NCI-H1694 treated with DMSO at 0.1 percent for 48 hours (cell line): ENCODE data around the gene ZNF618.
"Not testable (repeated sequence)": the region's sequence is repeated elsewhere in the genome, so short reads cannot be mapped to it uniquely, and the experiment has no call there.

Source experiments
- DNase-seq: peaks from one replicate; lab custom pipeline; 2025; lab: John Stamatoyannopoulos, UW

ZNF618 gene

DNA sequence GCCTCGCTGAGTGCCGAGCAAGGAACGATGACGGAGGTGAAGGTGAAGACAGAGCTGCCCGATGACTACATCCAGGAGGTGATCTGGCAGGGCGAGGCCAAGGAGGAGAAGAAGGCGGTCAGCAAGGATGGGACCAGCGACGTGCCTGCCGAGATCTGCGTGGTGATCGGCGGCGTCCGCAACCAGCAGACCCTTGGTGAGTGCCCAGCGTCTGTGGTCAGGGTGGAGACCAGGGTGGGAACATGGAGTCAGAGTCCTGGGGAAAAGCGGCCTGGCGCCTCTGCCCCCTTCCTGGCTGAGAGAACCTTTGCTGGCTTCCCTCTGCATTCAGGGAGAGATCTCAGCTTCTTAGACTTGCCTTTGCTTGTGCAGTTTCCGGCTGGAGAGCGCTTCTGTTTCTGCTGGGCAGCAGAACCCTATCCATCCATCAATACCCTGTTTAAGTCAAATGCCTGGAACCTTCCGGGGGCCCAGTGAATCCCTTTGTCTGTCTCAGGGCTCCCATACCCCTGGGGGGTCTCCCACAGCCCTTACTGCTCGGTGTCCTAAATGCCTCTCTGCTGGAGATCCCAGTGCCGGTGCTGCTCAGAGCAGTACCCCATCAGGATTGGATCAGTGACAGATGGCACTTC, 112.4 kb downstream of the ZNF618 start:
- no peak for DNase-seq

DNA sequence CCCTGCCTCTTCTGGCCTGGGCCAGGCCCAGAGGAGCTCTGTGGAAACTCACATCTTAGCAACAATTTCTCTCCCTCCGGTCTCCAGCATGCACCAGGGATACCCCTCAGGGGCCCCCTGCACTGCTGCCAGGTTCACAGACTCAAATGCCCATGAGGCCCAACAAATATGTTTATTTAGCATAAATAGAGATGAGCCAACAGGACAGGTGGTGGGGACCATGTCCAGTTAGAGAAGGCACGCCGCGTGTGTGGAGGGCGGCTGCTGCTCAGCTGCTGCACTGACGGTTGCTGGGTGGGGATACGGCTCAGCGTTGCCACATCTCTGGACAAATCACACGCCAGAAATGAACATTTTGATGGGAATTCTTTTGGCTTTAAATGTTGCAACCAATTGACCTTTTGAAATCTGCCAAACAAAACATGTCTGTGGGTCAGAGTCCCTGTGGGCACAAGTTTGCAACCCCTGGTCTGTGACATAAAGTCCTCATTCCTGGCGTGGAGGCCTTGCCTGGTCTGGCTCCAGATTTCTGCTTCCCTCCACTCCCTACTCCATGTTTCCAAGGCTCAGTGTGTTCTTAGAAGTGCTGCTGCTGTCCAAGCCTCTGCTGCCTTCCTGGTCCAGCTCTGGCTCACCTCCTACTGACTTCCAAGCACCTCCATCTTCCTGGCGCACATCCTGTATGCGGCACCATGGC, 113.1 kb downstream of the ZNF618 start:
- no peak for DNase-seq

DNA sequence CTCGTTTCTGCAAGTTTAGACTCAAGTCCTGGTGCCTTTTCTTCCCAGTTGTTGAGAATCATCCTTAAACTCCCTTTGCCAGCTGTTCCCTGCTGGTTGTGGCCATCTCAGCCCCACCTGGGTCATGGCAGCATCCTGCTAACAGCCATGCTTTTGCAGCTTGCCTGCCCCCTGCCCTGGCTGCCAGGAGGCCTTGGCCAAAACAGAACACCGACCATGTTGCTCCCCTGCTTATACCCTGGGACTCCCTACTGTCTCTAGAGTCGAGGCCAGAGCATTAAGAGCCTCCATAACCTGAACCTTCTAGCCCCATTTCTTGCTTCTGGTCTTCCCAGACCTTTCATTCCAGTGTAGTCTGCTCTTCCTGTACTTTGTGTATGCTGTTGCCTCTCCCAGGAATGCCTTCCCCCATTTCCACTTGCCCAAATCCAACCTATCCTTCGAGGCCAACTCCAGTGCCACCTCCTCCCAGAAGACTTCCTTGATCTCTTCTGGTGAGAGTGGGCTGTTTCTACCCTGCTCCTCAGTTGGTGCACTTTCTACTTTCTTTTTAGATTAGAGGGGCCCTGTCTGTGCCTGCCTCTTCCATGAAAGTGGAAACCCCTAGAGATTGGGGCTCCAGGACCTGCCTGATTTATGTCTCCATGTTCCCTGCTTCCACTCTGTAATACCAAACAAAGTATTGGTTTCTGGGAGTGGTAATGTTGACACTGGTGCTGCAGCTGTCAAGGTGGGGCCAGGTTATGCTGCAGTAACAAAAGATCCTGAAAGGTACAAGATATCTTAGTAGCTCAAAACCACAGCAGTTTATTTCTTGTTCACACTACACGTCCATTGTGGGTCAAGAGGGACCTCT, 113.8 kb downstream of the ZNF618 start:
- no peak for DNase-seq

DNA sequence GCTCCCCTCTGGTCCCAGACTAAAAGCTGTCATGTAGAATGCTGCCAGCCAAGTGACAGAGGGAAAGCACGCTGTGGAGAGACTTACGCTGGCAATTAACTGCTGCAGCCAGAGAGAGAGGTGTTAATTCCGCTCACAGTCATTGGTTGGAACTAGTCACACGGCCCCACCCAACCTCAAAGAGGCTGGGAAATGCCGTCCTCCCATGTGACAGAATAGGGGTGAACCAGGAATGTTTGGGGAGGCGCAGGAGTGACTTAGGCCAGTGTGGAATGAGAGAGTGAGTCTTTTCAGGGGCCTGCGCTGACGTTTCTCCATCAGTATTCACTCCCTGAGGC, 114.4 kb downstream of the ZNF618 start:
- DNase-seq = no peak

DNA sequence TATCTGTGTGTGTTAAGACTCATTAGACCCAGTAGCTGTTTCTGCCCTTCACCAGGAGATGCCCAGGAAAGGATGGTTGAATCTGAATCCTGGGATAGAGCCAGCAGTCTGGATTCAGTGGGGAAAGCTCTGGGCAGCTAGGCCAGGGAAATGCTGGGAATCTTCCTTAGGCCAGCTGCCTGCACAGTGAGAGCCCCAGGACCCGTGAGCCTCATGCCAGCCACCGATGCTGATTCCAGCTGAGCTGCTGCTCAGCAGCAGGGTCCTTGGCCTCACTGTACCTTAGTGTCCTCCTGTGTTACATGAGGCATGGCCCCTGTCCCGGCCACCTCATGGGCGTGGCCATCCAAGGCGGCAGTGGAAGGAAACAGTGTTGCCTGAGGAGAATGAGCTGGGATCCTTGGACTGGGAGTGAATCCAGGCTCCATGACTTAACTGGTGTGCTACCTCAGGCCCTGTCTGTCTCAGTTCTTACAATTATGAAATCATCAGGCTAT, 114.9 kb downstream of the ZNF618 start:
- DNase-seq = no peak

DNA sequence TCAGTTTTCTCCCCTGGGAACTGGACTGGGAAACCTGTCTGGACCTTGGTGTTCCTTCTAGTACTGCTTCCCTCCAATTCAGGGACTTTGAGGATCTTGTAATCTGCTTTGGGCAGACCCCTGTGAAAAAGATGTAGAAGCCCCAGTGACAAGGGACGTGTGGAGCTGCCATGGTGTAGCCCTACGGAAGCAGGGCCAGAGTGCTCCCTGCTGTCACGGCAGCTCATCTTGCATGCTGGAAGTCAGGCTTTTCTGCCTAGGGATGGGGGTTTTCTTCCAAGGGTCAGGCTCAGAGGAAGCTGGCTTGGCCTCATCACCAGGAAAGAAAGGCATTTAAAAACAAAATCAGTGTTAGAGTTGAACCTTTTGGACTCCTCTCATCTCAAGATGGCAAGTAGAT, 115.6 kb downstream of the ZNF618 start:
- DNase-seq = no peak

DNA sequence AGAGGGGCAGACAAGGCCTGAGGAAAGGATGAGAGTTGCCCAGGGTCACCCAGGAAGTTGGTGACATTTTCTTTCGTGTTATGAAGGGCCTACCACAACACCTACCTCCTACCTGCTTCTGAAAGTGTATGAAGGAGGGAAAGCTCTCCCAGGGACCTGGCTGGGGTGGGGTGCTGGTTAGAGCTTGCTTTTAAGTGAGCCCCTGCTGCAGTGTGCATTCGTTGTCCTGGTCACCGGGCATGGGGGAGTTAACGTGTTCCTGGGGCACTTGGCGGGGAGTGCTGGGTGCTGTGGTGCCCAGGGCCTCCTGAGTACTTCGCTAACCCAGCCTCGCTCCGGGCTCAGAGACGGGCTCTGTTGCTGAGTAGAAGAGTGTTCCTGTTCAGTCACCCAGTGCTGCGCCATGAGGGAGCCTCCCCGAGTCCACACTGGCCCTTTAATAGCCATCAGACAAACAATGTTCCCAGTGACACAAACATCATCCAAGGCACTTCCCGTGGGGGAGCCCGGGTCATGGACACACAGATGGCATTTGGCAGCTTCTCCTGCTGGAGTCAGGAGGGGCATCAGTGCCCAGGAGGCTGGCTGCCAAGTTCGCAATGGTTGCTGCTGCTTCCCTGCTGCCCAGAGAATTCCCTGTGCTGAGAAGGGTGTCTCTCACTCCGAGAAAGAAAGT, 116.3 kb downstream of the ZNF618 start:
- peak; percentile 65 for DNase-seq

DNA sequence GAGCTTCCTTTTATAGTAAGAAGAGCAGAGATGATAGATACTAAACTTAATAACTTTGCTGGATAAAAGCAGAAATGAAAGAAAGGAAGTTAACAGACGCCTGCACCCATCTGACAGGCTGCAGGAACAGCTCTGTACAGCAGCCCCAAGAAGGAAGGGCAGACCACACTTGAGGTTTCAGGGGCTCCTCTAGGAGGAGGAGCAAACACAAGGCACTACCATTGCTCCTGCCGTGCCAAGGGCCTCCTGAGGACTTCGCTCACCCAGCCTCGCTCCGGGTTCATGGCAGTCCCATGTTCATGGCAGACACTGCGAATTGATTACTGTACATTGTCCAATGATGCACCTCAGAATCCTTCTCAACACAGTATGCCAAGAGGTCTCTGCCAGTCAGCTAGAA, 116.9 kb downstream of the ZNF618 start:
- no peak for DNase-seq

DNA sequence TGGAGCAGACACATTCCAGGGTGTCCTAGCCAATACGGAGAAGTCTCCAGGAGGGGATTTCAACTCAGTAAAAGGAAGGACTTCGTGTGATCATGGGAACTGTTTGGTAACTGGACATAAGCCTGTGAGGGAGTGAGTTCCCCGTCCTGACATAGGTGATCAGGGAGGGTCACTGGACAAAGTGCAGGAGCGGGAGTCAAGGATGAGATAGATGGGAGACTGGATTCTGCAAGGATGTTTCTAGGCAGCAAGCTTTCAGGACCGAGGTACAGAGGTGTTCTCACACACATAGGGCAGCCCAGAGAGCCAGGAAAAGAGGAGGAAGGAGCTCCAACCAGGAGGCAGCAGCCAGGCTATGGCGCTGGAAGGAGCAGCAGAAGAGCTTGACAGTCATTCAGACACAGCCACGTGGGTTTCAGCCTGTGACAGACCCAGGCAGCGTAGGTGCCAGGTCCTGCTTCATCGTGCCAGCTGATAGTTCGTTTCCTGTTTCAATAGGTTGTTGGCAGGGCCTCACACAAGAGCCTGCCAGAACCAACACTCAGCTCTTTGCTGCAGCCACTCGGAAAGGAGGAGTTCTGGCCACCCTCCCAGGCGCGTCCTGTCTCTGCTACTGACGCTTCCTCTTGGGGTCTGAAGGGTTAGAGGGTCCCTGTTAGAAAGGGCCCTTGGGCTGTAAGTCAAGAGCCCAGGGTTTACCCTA, 117.9 kb downstream of the ZNF618 start:
- peak; percentile 91 for DNase-seq

DNA sequence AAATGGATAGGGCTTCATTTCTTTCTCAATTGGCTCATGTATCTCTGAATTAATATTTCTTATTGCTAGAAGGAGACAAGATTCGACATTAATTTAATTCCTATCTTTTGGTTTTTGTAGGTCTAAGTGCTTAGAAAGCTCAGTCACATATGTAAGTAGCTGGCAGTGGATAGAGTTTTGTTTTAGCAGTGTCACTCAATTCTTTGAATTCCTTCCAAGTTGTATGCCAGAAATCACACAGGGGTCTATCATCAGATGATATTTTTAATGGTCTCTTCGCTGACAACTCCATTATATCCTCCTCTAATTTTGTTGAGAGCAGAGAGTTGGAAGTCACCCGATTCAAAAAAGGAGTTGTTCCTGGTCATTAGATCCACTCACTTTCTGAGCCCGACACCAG, 119.3 kb downstream of the ZNF618 start:
- peak; percentile 1 for DNase-seq

DNA sequence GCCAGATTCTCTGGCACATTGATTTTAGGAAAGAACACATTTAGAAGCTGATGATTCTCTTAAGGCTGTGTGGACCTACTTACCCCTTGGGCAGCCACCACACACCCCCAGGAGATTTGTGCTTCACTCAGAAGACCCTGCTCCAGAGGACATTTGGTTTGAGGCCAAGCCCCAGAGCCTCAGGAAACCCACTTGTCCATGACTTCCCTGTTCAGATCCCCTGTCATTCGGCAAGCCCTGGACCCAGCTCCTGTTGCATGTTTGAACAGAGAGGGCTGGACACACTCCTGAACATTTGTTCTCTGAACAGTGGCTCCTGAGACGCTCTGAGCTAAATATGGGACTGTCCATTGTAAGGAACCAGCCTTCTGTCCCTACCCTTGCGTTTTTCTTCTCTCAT, 119.9 kb downstream of the ZNF618 start:
- no peak for DNase-seq

DNA sequence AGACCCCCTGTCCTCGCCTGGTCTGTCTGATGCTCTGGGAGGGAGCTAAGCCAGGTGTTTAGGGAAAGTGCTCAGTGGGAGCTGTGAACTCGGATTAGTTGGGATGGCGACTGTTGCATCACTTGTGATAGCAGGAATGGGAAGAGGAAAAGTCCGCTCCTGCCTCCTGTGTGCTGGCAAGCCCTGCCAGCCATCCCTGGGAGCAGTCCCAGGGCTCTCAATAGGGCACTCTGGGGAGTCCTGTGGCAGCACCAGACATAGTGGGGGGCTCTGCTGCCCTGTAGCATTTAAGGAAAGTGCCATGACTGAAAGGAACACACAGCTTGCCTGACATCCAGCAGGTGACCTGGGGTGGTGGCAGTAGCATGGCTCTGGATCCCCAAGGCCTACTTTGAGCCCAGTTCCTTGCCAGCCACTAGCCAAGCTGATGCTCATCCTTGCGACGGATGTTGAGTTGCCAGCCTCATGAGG, 120.5 kb downstream of the ZNF618 start:
- DNase-seq = no peak

DNA sequence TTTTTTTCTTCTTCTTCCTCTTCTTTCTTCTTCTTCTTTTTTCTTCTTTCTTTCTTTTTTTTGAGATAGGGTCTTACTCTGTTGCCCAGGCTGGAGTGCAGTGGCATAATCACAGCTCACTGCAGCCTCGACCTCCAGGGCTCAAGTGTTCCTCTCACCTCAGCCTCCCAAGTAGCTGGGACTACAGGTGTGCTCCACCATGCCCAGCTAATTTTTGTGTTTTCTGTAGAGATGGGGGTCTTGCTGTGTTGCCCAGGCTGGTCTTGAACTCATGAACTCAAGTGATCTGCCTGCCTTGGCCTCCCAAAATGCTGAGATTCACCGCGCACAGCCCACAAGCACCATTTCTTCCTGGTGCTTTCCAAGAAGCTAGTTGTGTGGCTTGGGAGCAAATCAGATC, 121.0 kb downstream of the ZNF618 start:
- not testable (repeated sequence) for DNase-seq

DNA sequence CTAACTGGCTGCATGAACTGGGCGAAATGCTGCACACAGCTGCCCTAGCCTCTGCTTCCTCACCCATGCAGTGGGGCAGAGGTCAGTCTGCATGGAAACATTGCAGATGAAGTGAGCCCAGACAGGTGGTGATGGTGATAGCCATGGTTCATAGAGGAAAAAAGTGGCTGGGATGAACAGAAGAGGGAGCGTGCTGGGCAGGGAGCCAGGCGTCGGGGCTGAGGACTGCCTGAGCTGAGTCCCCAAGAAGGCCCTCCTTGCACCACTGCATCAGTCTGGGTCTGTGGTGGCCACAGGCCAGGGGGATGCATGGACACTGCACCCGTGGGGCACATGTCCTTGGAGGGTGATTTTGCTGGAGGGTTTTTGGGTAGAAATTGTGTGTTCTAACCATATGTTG, 121.5 kb downstream of the ZNF618 start:
- DNase-seq = no peak

DNA sequence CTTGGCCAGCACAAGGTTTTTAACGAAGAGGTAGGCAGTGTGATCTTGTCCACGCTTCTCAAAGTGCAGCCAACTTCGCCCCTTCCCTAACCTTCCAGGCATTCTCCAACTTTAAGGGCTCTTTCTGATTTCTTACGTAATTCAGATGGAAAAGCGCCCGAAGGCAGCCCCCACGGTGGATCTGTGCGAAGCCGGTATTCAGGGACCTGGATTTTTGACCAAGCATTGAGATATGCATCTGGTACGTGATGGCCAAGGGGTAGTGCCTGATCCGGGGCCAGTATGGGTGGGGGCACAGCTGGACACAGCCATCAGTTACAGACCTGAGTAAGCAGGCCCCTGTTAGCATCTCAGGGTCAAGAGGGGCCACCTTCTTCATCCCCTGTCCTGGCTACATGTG, 122.0 kb downstream of the ZNF618 start:
- DNase-seq = no peak

DNA sequence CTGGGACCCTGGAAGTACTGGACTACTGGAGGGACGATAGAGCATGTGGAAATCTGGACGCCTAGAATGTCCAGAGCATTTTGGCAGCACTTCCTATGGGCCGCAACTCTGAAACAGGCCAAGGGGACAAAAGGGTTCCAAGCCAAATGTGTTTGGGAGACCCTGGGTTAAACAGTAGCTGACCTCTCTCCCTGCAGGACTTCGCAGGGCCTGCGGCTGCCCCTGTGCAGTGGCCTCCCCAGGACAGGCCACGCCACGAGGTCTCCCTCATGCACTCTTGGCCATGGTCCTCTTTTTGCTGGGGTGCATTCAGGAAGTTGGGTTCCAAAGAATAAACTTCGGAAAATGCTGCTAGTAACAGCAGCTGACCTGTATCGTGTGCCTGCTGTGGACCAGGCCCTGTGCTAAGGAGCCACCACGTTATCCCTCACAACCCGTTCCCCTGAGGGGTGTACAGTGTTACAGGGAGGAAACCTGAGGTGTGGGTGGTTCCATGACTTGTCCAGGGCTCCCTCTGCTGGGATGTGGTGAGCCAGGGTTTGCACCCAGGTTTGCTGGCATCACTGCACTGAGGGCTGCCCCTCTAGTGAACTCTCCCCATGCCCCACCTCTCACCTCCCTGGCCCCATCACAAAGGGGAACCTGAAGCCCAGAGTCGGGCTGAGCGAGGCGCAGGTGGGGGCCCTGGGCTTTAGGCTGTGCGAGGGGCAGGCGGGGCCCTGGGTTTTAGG, 122.6 kb downstream of the ZNF618 start:
- DNase-seq = no peak

DNA sequence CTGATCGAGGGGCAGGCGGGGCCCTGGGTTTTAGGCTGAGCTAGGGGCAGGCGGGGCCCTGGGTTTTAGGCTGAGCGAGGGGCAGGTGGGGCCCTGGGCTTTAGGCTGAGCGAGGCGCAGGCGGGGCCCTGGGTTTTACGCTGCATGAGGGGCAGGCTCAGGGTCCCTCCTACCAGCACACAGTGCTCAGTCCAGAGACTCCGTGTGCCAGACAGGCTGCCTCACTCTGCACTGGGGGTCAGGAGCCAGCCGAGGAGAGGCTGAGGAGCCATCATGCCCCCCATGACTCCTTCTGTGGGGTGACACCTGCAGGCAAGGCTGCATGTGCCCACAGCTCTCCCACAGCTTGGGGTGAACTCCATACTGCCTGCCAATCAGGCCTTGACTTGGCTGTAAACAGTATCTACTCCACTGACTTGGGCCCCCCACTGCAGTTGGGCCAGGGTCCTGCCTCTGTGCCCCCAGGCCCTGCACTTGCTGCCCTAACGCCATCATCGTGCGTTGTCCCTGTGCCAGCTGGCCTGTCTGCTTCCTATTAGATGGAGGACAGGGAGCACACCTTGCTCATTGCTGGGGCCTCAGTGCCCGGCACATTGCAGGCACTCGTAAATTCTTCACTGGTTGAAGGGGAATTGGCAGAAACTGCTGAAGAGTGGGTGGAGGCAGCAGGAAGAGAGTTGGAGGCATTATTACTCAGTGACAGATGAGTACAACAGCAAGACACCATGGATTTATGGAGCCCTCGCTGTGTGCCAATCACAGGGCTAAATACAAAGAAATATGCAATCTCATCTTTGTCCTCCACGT, 123.3 kb downstream of the ZNF618 start:
- no peak for DNase-seq

DNA sequence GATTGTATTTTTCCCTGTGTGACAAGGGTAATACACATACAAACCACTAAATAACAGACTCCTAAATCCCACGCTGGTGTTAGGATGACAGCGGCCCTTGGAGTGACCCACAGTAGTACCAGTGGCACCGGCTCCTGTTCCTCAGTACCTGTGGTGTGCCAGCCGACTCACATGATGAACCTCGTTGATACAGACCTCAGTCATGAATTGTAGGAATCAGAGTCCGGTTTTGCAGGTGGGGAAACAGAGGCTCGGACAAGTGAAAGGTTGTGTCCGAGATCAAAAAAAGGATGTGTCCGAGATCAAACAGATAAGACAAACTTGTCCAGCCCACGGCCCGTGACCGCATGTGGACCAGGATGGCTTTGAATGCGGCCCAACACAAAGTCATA, 124.0 kb downstream of the ZNF618 start:
- DNase-seq = no peak

DNA sequence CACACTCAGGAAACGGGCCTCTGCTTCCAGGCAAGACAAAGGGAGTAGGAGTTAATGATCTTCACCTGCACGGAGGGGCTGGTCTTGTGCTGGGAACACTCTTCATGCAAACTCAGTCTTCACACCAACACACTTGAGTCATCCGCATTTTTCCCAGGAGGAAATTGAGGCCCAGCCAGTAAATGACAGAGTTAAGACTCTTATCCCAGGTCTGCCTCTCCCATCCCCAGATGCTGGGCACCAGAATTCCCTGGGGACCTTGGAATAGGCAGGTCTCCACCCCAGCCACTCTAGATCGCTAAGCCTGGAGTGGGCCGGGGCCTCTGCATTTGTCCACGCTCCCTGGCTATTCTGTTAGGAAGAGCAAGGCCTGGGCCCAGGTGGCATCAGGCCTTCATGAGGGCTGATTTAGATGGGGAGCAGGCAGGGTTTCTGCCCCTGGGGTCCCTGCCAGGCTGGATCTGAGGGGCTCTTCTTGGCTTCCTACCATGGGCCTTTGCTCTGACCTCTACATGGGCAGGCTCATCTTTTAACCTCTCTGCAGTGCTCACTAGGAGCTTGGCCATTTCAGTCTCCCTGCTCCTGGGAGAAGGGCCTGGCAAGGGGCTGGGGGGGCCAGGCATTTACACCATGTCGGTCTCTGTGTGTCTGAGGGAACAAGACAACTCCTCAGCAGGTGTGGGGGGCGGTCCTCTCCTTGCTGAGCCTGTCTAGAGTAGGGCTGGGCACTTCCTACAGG, 124.7 kb downstream of the ZNF618 start:
- no peak for DNase-seq

DNA sequence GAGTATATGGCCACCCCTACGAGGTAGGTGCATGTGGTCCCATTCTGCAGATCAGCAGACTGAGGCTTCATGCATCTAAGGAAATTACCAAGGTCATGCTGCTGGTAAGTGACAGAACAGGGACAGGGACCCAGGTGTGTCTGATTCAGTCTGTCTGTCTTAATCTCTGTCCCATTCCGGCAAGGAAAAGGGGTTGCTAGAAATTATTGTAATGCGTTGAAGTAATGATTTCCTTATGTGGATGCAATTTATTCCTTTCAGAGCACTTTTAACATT, 125.2 kb downstream of the ZNF618 start:
- DNase-seq = no peak
